ENCODE measurements around the gene KAZALD1.

KAZALD1 gene

GRCh38 chr10:101035314-101035713 lies 26.5 kb upstream of the KAZALD1 start:
- Histone ChIP-seq H3K9ac (ENCODE audit: insufficient read length) (no peak overlapping the region), H3K36me3 (ENCODE audit: insufficient read depth, low read length) (no peaks in the 10 kb centered on the region), H3K4me3 (no peak overlapping the region), H3K9me3 (ENCODE audit: low read depth, low read length) (no peaks in the 10 kb centered on the region), H3K27ac (no peak overlapping the region)
- TF ChIP-seq POLR2AphosphoS5 (IDR thresholded peaks at IDR 0.05; ENCODE audit: borderline replicate concordance, low read depth, low read length) (no peak), EZH2 (IDR thresholded peaks at IDR 0.05) (no peak), FOXP2 (optimal IDR thresholded peaks at IDR 0.05; ENCODE audit: control extremely low read depth, extremely low read length, insufficient read depth) (no peak)
- no peak for DNase-seq (ENCODE audit: low read depth, low spot score)

GRCh38 chr10:101035916-101036702 lies 25.7 kb upstream of the KAZALD1 start:
- H3K9ac ChIP-seq (ENCODE audit: insufficient read length): no peak overlapping the region

GRCh38 chr10:101036726-101037125 lies 25.1 kb upstream of the KAZALD1 start:
- no peak overlapping the region for H3K9ac ChIP-seq (ENCODE audit: insufficient read length)

More at GRCh38 chr10:101035916-101036702, 25.7 kb upstream of the KAZALD1 start:
- Histone ChIP-seq H3K9me3 (ENCODE audit: low read depth, low read length) (no peaks in the 10 kb centered on the region), H3K27ac (no peak overlapping the region), H3K4me3 (no peak overlapping the region), H3K36me3 (ENCODE audit: insufficient read depth, low read length) (no peaks in the 10 kb centered on the region)
- no peak for DNase-seq (ENCODE audit: low read depth, low spot score)
- no peak for TF ChIP-seq POLR2AphosphoS5 (IDR thresholded peaks at IDR 0.05; ENCODE audit: borderline replicate concordance, low read depth, low read length)
- no peak for TF ChIP-seq FOXP2 (optimal IDR thresholded peaks at IDR 0.05; ENCODE audit: control extremely low read depth, extremely low read length, insufficient read depth)
- no peak for TF ChIP-seq EZH2 (IDR thresholded peaks at IDR 0.05)

GRCh38 chr10:101038484-101038883 lies 23.3 kb upstream of the KAZALD1 start:
- no peak overlapping the region for H3K9ac ChIP-seq (ENCODE audit: insufficient read length)
- H3K4me3 ChIP-seq: no peak overlapping the region
- no peak overlapping the region for H3K27ac ChIP-seq
- no peaks in the 10 kb centered on the region for H3K36me3 ChIP-seq (ENCODE audit: insufficient read depth, low read length)
- TF ChIP-seq EZH2 (IDR thresholded peaks at IDR 0.05): no peak
- no peak for TF ChIP-seq FOXP2 (optimal IDR thresholded peaks at IDR 0.05; ENCODE audit: control extremely low read depth, extremely low read length, insufficient read depth)
- no peak for TF ChIP-seq POLR2AphosphoS5 (IDR thresholded peaks at IDR 0.05; ENCODE audit: borderline replicate concordance, low read depth, low read length)
- no peaks in the 10 kb centered on the region for H3K9me3 ChIP-seq (ENCODE audit: low read depth, low read length)
- no peak for DNase-seq (ENCODE audit: low read depth, low spot score)

More at GRCh38 chr10:101036726-101037125, 25.1 kb upstream of the KAZALD1 start:
- Histone ChIP-seq H3K36me3 (ENCODE audit: insufficient read depth, low read length) (no peaks in the 10 kb centered on the region), H3K9me3 (ENCODE audit: low read depth, low read length) (no peaks in the 10 kb centered on the region), H3K27ac (no peak overlapping the region), H3K4me3 (no peak overlapping the region)
- no peak for TF ChIP-seq POLR2AphosphoS5 (IDR thresholded peaks at IDR 0.05; ENCODE audit: borderline replicate concordance, low read depth, low read length)
- no peak for TF ChIP-seq FOXP2 (optimal IDR thresholded peaks at IDR 0.05; ENCODE audit: control extremely low read depth, extremely low read length, insufficient read depth)
- TF ChIP-seq EZH2 (IDR thresholded peaks at IDR 0.05): no peak
- no peak for DNase-seq (ENCODE audit: low read depth, low spot score)

GRCh38 chr10:101040061-101040460 lies 21.7 kb upstream of the KAZALD1 start:
- DNase-seq (ENCODE audit: low read depth, low spot score): no peak
- Histone ChIP-seq H3K9me3 (ENCODE audit: low read depth, low read length) (no peaks in the 10 kb centered on the region), H3K27ac (no peak overlapping the region), H3K4me3 (no peak overlapping the region), H3K9ac (ENCODE audit: insufficient read length) (no peak overlapping the region), H3K36me3 (ENCODE audit: insufficient read depth, low read length) (no peaks in the 10 kb centered on the region)
- no peak for TF ChIP-seq FOXP2 (optimal IDR thresholded peaks at IDR 0.05; ENCODE audit: control extremely low read depth, extremely low read length, insufficient read depth)
- no peak for TF ChIP-seq EZH2 (IDR thresholded peaks at IDR 0.05)
- TF ChIP-seq POLR2AphosphoS5 (IDR thresholded peaks at IDR 0.05; ENCODE audit: borderline replicate concordance, low read depth, low read length): no peak

- Histone ChIP-seq H3K27ac (no peak overlapping the region), H3K9ac (ENCODE audit: insufficient read length) (no peak overlapping the region), H3K9me3 (ENCODE audit: low read depth, low read length) (no peaks in the 10 kb centered on the region), H3K4me3 (no peak overlapping the region), H3K36me3 (ENCODE audit: insufficient read depth, low read length) (no peaks in the 10 kb centered on the region)
- no peak for DNase-seq (ENCODE audit: low read depth, low spot score)
- TF ChIP-seq POLR2AphosphoS5 (IDR thresholded peaks at IDR 0.05; ENCODE audit: borderline replicate concordance, low read depth, low read length) (no peak), FOXP2 (optimal IDR thresholded peaks at IDR 0.05; ENCODE audit: control extremely low read depth, extremely low read length, insufficient read depth) (no peak), EZH2 (IDR thresholded peaks at IDR 0.05) (no peak)
Measured at GRCh38 chr10:101040851-101041250, 20.9 kb upstream of the KAZALD1 start.

GRCh38 chr10:101041252-101041761 lies 20.5 kb upstream of the KAZALD1 start:
- H3K36me3 ChIP-seq (ENCODE audit: insufficient read depth, low read length): no peaks in the 10 kb centered on the region
- H3K4me3 ChIP-seq: no peak overlapping the region
- no peak overlapping the region for H3K9ac ChIP-seq (ENCODE audit: insufficient read length)
- H3K27ac ChIP-seq: no peak overlapping the region
- no peaks in the 10 kb centered on the region for H3K9me3 ChIP-seq (ENCODE audit: low read depth, low read length)
- TF ChIP-seq EZH2 (IDR thresholded peaks at IDR 0.05): no peak
- TF ChIP-seq POLR2AphosphoS5 (IDR thresholded peaks at IDR 0.05; ENCODE audit: borderline replicate concordance, low read depth, low read length): no peak
- TF ChIP-seq FOXP2 (optimal IDR thresholded peaks at IDR 0.05; ENCODE audit: control extremely low read depth, extremely low read length, insufficient read depth): no peak
- no peak for DNase-seq (ENCODE audit: low read depth, low spot score)

- TF ChIP-seq POLR2AphosphoS5 (IDR thresholded peaks at IDR 0.05; ENCODE audit: borderline replicate concordance, low read depth, low read length) (no peak), EZH2 (IDR thresholded peaks at IDR 0.05) (no peak), FOXP2 (optimal IDR thresholded peaks at IDR 0.05; ENCODE audit: control extremely low read depth, extremely low read length, insufficient read depth) (no peak)
- H3K27ac ChIP-seq: 0 out of 2 replicates have a peak overlapping the region, but pooled peaks have one; percentile 19
- H3K9ac ChIP-seq (ENCODE audit: insufficient read length): peak overlapping the region; percentile 67
- peak overlapping the region; percentile 79 for H3K4me3 ChIP-seq
- no peaks in the 10 kb centered on the region for H3K36me3 ChIP-seq (ENCODE audit: insufficient read depth, low read length)
- no peak for DNase-seq (ENCODE audit: low read depth, low spot score)
- H3K9me3 ChIP-seq (ENCODE audit: low read depth, low read length): no peaks in the 10 kb centered on the region
Measured at GRCh38 chr10:101042118-101042517, 19.7 kb upstream of the KAZALD1 start.
